ENCODE results near the gene GFM2. TPM values are rescaled to one million over a fixed set of nuclear protein-coding genes. Genes with fewer than 3 reads are reported as not detected.
A peak's percentile ranks its signal among the peaks of the same experiment; 100 is the strongest.

GFM2 gene
- total and polyA plus RNA-seq, 2 of the 13 experiments (the other 11 are each of a cell fraction or from before 2014, with no cell fraction given): 22.0 to 41.6 TPM

DNA sequence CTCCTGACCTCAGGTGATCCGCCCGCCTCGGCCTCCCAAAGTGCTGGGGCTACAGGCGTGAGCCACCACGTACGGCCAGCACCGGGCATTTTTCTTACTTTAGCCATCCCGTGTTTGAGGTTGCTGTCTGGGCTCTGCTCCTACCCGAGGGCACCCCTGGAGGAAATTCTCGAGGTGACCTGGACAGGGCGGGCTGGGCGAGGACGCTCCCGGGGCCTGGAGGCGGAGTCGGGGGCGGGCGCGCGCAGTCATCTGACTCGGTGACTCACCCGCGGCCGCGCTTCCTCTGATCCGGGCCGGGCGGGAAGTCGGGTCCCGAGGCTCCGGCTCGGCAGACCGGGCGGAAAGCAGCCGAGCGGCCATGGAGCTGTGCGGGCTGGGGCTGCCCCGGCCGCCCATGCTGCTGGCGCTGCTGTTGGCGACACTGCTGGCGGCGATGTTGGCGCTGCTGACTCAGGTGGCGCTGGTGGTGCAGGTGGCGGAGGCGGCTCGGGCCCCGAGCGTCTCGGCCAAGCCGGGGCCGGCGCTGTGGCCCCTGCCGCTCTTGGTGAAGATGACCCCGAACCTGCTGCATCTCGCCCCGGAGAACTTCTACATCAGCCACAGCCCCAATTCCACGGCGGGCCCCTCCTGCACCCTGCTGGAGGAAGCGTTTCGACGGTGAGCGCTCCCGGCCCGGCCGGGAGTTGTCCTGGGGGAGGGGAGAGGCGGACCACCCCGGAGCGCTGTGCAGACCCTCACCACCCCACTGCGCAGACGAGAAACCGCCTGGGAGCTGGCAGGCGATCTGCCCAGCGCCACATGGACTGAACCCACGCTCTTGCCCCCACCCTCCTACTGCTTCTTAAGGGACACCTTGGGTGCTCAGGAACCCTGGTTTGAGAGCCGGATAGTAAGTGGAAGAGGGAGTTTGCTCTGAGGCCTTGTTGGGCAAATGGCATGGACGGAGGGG lies 81.7 kb downstream of the GFM2 start, which contains the start of gene HEXB (continued):
- TF ChIP-seq, protein P1, sequence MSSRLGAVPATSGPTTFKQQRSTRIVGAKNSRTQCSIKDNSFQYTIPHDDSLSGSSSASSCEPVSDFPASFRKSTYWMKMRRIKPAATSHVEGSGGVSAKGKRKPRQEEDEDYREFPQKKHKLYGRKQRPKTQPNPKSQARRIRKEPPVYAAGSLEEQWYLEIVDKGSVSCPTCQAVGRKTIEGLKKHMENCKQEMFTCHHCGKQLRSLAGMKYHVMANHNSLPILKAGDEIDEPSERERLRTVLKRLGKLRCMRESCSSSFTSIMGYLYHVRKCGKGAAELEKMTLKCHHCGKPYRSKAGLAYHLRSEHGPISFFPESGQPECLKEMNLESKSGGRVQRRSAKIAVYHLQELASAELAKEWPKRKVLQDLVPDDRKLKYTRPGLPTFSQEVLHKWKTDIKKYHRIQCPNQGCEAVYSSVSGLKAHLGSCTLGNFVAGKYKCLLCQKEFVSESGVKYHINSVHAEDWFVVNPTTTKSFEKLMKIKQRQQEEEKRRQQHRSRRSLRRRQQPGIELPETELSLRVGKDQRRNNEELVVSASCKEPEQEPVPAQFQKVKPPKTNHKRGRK (CRISPR knock-in tag; IDR thresholded peaks at IDR 0.05): peak; percentile 36; the same call in 1 of the 2 replicates
- TF ChIP-seq ZNF224 (CRISPR knock-in tag; IDR thresholded peaks at IDR 0.05) (no peak), SSRP1 (CRISPR knock-in tag; IDR thresholded peaks at IDR 0.05) (no peak), KMT2B (CRISPR knock-in tag; IDR thresholded peaks at IDR 0.05) (0 out of 2 replicates have a peak, but pooled peaks have one; percentile 49), ZFP90 (CRISPR knock-in tag; IDR thresholded peaks at IDR 0.05; ENCODE audit: borderline replicate concordance) (no peak), MATR3 (CRISPR knock-in tag; IDR thresholded peaks at IDR 0.05) (no peak), SNAPC2 (CRISPR knock-in tag; IDR thresholded peaks at IDR 0.05) (no peak), CBX5 (CRISPR knock-in tag; IDR thresholded peaks at IDR 0.05; ENCODE audit: borderline replicate concordance) (no peak), ZFP62 (CRISPR knock-in tag; IDR thresholded peaks at IDR 0.05) (no peak), KMT2A (CRISPR knock-in tag; IDR thresholded peaks at IDR 0.05) (peak; percentile 66), RELA (CRISPR knock-in tag; IDR thresholded peaks at IDR 0.05) (no peak), MTA3 (CRISPR knock-in tag; IDR thresholded peaks at IDR 0.05) (no peak), CBX1 (IDR thresholded peaks at IDR 0.05; ENCODE audit: low read depth) (no peak), NFIC (IDR thresholded peaks at IDR 0.05; ENCODE audit: low read length) (no peak), PAX8 (CRISPR knock-in tag; IDR thresholded peaks at IDR 0.05; ENCODE audit: borderline replicate concordance) (no peak), ZNF317 (CRISPR knock-in tag; IDR thresholded peaks at IDR 0.05) (no peak), HIVEP1 (CRISPR knock-in tag; IDR thresholded peaks at IDR 0.05) (peak; percentile 12; the same call in 1 of the 2 replicates), NR3C1 (CRISPR knock-in tag; IDR thresholded peaks at IDR 0.05) (no peak)
- TF ChIP-seq, protein P2, sequence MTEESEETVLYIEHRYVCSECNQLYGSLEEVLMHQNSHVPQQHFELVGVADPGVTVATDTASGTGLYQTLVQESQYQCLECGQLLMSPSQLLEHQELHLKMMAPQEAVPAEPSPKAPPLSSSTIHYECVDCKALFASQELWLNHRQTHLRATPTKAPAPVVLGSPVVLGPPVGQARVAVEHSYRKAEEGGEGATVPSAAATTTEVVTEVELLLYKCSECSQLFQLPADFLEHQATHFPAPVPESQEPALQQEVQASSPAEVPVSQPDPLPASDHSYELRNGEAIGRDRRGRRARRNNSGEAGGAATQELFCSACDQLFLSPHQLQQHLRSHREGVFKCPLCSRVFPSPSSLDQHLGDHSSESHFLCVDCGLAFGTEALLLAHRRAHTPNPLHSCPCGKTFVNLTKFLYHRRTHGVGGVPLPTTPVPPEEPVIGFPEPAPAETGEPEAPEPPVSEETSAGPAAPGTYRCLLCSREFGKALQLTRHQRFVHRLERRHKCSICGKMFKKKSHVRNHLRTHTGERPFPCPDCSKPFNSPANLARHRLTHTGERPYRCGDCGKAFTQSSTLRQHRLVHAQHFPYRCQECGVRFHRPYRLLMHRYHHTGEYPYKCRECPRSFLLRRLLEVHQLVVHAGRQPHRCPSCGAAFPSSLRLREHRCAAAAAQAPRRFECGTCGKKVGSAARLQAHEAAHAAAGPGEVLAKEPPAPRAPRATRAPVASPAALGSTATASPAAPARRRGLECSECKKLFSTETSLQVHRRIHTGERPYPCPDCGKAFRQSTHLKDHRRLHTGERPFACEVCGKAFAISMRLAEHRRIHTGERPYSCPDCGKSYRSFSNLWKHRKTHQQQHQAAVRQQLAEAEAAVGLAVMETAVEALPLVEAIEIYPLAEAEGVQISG (CRISPR knock-in tag; IDR thresholded peaks at IDR 0.05): peak; percentile 65
- TF ChIP-seq, protein P3, sequence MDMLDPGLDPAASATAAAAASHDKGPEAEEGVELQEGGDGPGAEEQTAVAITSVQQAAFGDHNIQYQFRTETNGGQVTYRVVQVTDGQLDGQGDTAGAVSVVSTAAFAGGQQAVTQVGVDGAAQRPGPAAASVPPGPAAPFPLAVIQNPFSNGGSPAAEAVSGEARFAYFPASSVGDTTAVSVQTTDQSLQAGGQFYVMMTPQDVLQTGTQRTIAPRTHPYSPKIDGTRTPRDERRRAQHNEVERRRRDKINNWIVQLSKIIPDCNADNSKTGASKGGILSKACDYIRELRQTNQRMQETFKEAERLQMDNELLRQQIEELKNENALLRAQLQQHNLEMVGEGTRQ (IDR thresholded peaks at IDR 0.05; ENCODE audit: low read depth, low read length): no peak
- TF ChIP-seq, protein P3 (CRISPR knock-in tag; IDR thresholded peaks at IDR 0.05; ENCODE audit: borderline replicate concordance): peak; percentile 59; the same call in 1 of the 2 replicates
- TF ChIP-seq, protein P4, sequence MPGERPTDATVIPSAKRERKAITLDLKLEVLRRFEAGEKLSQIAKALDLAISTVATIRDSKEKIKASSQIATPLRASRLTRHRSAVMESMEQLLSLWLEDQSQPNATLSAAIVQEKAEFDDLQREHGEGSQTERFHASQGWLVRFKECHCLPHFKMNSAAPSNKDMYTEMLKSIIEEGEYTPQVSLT (CRISPR knock-in tag; IDR thresholded peaks at IDR 0.05; ENCODE audit: borderline replicate concordance, low read depth): no peak
- TF ChIP-seq, protein P5, sequence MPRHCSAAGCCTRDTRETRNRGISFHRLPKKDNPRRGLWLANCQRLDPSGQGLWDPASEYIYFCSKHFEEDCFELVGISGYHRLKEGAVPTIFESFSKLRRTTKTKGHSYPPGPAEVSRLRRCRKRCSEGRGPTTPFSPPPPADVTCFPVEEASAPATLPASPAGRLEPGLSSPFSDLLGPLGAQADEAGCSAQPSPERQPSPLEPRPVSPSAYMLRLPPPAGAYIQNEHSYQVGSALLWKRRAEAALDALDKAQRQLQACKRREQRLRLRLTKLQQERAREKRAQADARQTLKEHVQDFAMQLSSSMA (CRISPR knock-in tag; IDR thresholded peaks at IDR 0.05): no peak
